ENCODE measurements around the gene CHST15. TPM values are rescaled to one million over a fixed set of nuclear protein-coding genes. Genes with fewer than 3 reads are reported as not detected.

The CHST15 gene
- total and polyA plus RNA-seq, 4 donors = 30.7 to 46.2 (median 33.3) TPM

DNA sequence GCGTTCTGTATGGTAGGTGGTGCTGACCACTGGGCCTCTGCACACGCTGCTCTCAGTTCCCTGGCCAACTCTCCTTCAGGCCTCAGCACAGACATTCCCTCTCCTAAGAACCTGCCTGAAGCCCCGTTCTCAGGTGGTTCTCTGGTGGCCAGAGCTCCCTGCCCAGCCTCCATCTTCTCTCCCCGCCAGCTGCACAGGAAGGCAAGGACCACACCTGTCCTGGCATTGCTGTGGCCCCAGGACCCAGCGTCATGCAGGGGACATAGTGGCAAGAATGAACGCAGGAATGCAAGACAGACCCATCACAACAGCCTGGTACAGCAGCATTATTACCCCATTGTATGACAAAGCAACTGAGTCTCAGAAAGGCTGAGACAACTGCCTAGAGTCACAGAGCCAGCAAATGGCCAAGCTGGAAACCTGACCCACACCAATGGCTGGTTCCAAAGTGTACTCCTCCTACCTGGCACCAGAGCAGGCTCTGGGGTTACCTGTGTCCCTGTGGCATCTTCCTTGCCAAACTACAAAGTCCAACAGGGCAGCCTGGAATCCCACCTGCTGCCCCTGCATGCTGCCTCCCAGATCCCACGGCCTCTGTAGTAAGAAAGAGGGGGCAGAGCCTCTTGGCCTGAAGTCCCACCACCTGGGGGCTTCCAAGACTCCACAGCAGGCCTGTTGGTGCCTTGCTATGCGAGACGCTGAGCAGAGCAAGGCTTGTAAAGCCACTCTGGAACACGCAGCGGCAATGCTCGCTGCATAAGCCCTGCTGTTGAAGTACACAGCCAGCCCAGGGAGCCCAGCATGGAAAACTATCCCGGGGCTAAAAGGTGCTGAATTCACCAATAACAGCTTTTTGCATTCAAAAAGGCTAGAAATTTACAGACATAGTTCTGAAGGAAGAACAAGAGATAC, 73.3 kb downstream of the CHST15 start:
- Histone ChIP-seq H3K27me3 (ENCODE audit: control insufficient read depth, insufficient read depth, low read length) (no peaks in the 10 kb centered on the region), H3K9me3 (ENCODE audit: control insufficient read depth, insufficient read depth, low read length) (no peaks in the 10 kb centered on the region), H3K4me3 (ENCODE audit: low read depth, low read length) (no peak overlapping the region), H3K27ac (ENCODE audit: low read depth, low read length) (no peak overlapping the region), H3K36me3 (ENCODE audit: control insufficient read depth, insufficient read depth, low read length) (peaks cover 37% of the 10 kb centered on the region), H3K4me1 (ENCODE audit: control insufficient read depth, insufficient read depth, low read length) (peaks cover 38% of the 10 kb centered on the region)
- 49% methylated on average over 12 of the region's 13 CpGs for WGBS (ENCODE audit: insufficient coverage)
- DNase-seq (ENCODE audit: low read depth in 4 of 6, low spot score in 6 of 6) = peak in 2 of 6 donors; percentile 60 to 80

- no peak for DNase-seq (ENCODE audit: low read depth in 4 of 6, low spot score in 6 of 6)
- no peaks in the 10 kb centered on the region for H3K9me3 ChIP-seq (ENCODE audit: control insufficient read depth, insufficient read depth, low read length)
- no peak overlapping the region for H3K4me3 ChIP-seq (ENCODE audit: low read depth, low read length)
- H3K27me3 ChIP-seq (ENCODE audit: control insufficient read depth, insufficient read depth, low read length) = no peaks in the 10 kb centered on the region
- peaks cover 38% of the 10 kb centered on the region for H3K4me1 ChIP-seq (ENCODE audit: control insufficient read depth, insufficient read depth, low read length)
- no peak overlapping the region for H3K27ac ChIP-seq (ENCODE audit: low read depth, low read length)
- peaks cover 40% of the 10 kb centered on the region for H3K36me3 ChIP-seq (ENCODE audit: control insufficient read depth, insufficient read depth, low read length)
- 89% methylated on average over 19 of the region's 19 CpGs for WGBS (ENCODE audit: insufficient coverage)
Measured at GRCh38 chr10:124018886-124019525, 74.4 kb downstream of the CHST15 start.

DNA sequence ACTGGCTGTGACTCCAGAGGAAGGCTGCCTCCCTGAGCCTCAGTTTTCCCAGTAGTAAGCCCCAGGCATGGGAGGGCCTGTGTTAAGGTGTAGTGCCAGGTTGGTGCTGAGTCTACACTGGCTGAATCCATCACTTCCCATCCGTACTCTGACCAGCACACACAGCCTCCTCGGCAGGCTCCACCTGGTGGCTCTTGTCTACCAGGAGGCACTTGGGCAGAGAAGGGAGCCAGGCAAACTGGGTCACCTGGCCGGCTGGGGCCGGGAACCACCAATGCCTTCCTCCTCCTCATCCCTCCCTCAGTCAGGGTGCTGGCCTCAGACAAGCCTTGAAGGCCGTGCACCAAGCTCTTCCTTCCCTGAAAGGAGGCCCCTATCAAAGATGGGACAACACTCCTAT, 75.7 kb downstream of the CHST15 start:
- Histone ChIP-seq H3K27me3 (ENCODE audit: control insufficient read depth, insufficient read depth, low read length) (no peaks in the 10 kb centered on the region), H3K36me3 (ENCODE audit: control insufficient read depth, insufficient read depth, low read length) (peaks cover 41% of the 10 kb centered on the region), H3K4me3 (ENCODE audit: low read depth, low read length) (no peak overlapping the region), H3K9me3 (ENCODE audit: control insufficient read depth, insufficient read depth, low read length) (no peaks in the 10 kb centered on the region), H3K4me1 (ENCODE audit: control insufficient read depth, insufficient read depth, low read length) (peaks cover 37% of the 10 kb centered on the region), H3K27ac (ENCODE audit: low read depth, low read length) (no peak overlapping the region)
- 97% methylated on average over 5 of the region's 5 CpGs for WGBS (ENCODE audit: insufficient coverage)
- no peak for DNase-seq (ENCODE audit: low read depth in 4 of 6, low spot score in 6 of 6)

- Histone ChIP-seq H3K9me3 (ENCODE audit: control insufficient read depth, insufficient read depth, low read length) (no peaks in the 10 kb centered on the region), H3K27ac (ENCODE audit: low read depth, low read length) (no peak overlapping the region), H3K27me3 (ENCODE audit: control insufficient read depth, insufficient read depth, low read length) (no peaks in the 10 kb centered on the region), H3K4me3 (ENCODE audit: low read depth, low read length) (no peak overlapping the region), H3K36me3 (ENCODE audit: control insufficient read depth, insufficient read depth, low read length) (peaks cover 45% of the 10 kb centered on the region), H3K4me1 (ENCODE audit: control insufficient read depth, insufficient read depth, low read length) (peaks cover 29% of the 10 kb centered on the region)
- 80% methylated on average over 9 of the region's 10 CpGs for WGBS (ENCODE audit: insufficient coverage)
- DNase-seq (ENCODE audit: low read depth in 4 of 6, low spot score in 6 of 6) = no peak
Measured at GRCh38 chr10:124016804-124017375, 76.5 kb downstream of the CHST15 start.

DNA sequence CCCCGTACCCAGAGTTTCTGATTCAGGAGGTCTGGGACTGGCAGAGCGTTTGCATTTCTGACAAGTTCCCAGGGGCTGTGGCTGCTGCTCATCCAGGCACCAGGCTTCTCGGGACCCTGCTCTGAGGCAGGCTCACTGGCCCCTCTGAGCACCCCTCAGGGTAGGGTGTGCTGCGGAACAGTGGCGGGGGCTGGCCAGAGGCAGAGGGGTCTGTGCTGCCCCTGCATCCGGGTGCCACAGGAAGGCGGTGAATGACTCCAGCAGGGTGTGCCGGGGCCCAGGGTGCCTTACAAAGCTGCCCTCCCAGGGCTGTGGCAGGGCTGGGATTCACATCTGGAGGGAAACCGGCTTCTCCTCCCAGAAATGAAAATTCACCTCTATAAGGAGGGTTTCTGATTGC, 77.4 kb downstream of the CHST15 start:
- Histone ChIP-seq H3K9me3 (ENCODE audit: control insufficient read depth, insufficient read depth, low read length) (no peaks in the 10 kb centered on the region), H3K27me3 (ENCODE audit: control insufficient read depth, insufficient read depth, low read length) (no peaks in the 10 kb centered on the region), H3K4me3 (ENCODE audit: low read depth, low read length) (no peak overlapping the region), H3K4me1 (ENCODE audit: control insufficient read depth, insufficient read depth, low read length) (peaks cover 22% of the 10 kb centered on the region), H3K27ac (ENCODE audit: low read depth, low read length) (no peak overlapping the region), H3K36me3 (ENCODE audit: control insufficient read depth, insufficient read depth, low read length) (peaks cover 50% of the 10 kb centered on the region)
- 89% methylated on average over 8 of the region's 9 CpGs for WGBS (ENCODE audit: insufficient coverage)
- no peak for DNase-seq (ENCODE audit: low read depth in 4 of 6, low spot score in 6 of 6)

GRCh38 chr10:124014416-124015154, 78.8 kb downstream of the CHST15 start:
- Histone ChIP-seq H3K4me1 (ENCODE audit: control insufficient read depth, insufficient read depth, low read length) (peaks cover 8% of the 10 kb centered on the region), H3K36me3 (ENCODE audit: control insufficient read depth, insufficient read depth, low read length) (peaks cover 55% of the 10 kb centered on the region), H3K27ac (ENCODE audit: low read depth, low read length) (no peak overlapping the region), H3K27me3 (ENCODE audit: control insufficient read depth, insufficient read depth, low read length) (no peaks in the 10 kb centered on the region), H3K9me3 (ENCODE audit: control insufficient read depth, insufficient read depth, low read length) (no peaks in the 10 kb centered on the region), H3K4me3 (ENCODE audit: low read depth, low read length) (no peak overlapping the region)
- 77% methylated on average over 15 of the region's 22 CpGs for WGBS (ENCODE audit: insufficient coverage)
- no peak for DNase-seq (ENCODE audit: low read depth in 4 of 6, low spot score in 6 of 6)

- Histone ChIP-seq H3K36me3 (ENCODE audit: control insufficient read depth, insufficient read depth, low read length) (peaks cover 50% of the 10 kb centered on the region), H3K4me1 (ENCODE audit: control insufficient read depth, insufficient read depth, low read length) (peaks cover 8% of the 10 kb centered on the region), H3K9me3 (ENCODE audit: control insufficient read depth, insufficient read depth, low read length) (no peaks in the 10 kb centered on the region), H3K4me3 (ENCODE audit: low read depth, low read length) (no peak overlapping the region), H3K27ac (ENCODE audit: low read depth, low read length) (no peak overlapping the region), H3K27me3 (ENCODE audit: control insufficient read depth, insufficient read depth, low read length) (no peaks in the 10 kb centered on the region)
- no peak for DNase-seq (ENCODE audit: low read depth in 4 of 6, low spot score in 6 of 6)
- no CpG with 5 or more reads among the region's 1 CpG for WGBS (ENCODE audit: insufficient coverage)
Measured at GRCh38 chr10:124013916-124014315, 79.5 kb downstream of the CHST15 start.

GRCh38 chr10:124012991-124013390, 80.4 kb downstream of the CHST15 start:
- 89% methylated on average over 7 of the region's 7 CpGs for WGBS (ENCODE audit: insufficient coverage)
- H3K9me3 ChIP-seq (ENCODE audit: control insufficient read depth, insufficient read depth, low read length) = no peaks in the 10 kb centered on the region
- H3K27me3 ChIP-seq (ENCODE audit: control insufficient read depth, insufficient read depth, low read length) = no peaks in the 10 kb centered on the region
- no peak overlapping the region for H3K4me3 ChIP-seq (ENCODE audit: low read depth, low read length)
- H3K4me1 ChIP-seq (ENCODE audit: control insufficient read depth, insufficient read depth, low read length) = peaks cover 8% of the 10 kb centered on the region
- no peak overlapping the region for H3K27ac ChIP-seq (ENCODE audit: low read depth, low read length)
- DNase-seq (ENCODE audit: low read depth in 4 of 6, low spot score in 6 of 6) = no peak
- H3K36me3 ChIP-seq (ENCODE audit: control insufficient read depth, insufficient read depth, low read length) = peaks cover 52% of the 10 kb centered on the region

DNA sequence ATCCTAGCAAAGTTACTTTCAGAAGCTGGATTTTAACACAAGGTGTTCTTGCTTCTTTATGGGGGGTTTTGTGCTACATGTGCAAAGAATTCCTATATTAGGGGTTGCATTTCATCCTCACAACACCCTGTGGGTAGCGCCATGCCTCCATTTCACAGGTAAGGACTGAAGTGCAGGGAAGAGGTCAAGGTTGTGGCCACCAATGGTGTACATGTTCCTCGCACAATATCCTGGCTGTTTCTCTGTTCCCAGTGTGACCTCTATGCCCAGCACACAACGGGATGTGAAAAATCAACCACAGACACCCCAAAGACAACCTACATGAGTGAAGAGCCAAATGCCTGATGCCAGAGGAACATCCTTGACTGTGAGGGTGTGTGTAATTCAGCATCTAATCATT, 80.8 kb downstream of the CHST15 start:
- 83% methylated on average over 1 of the region's 3 CpGs for WGBS (ENCODE audit: insufficient coverage)
- H3K27ac ChIP-seq (ENCODE audit: low read depth, low read length) = no peak overlapping the region
- H3K4me3 ChIP-seq (ENCODE audit: low read depth, low read length) = no peak overlapping the region
- H3K27me3 ChIP-seq (ENCODE audit: control insufficient read depth, insufficient read depth, low read length) = no peaks in the 10 kb centered on the region
- H3K4me1 ChIP-seq (ENCODE audit: control insufficient read depth, insufficient read depth, low read length) = peaks cover 4% of the 10 kb centered on the region
- H3K36me3 ChIP-seq (ENCODE audit: control insufficient read depth, insufficient read depth, low read length) = peaks cover 48% of the 10 kb centered on the region
- DNase-seq (ENCODE audit: low read depth in 4 of 6, low spot score in 6 of 6) = no peak
- no peaks in the 10 kb centered on the region for H3K9me3 ChIP-seq (ENCODE audit: control insufficient read depth, insufficient read depth, low read length)

Measured in spinal cord (tissue), 10 donors.